ENCODE results near the gene SCUBE2.

- TF ChIP-seq CTCF (conservative IDR thresholded peaks at IDR 0.05 in 1 of 2, IDR thresholded peaks at IDR 0.05 in 1 of 2; ENCODE audit: low read depth in 1 of 2, low read length in 2 of 2), result no peak
- no peak for TF ChIP-seq EZH2 (IDR thresholded peaks at IDR 0.05; ENCODE audit: low read length, missing control alignments)
These were observed 14.2 kb downstream of the SCUBE2 start for GRCh38 chr11:9077164-9077563.
